Liver (tissue), 3 donors: ENCODE results near the gene ETNK1.

Source experiments
- CTCF ChIP-seq: fragments of 150-350 bp; IDR thresholded peaks from 2 replicates; pipeline ENCODE4 v1.5.1; 2017; ENCODE audit warnings: improper control_type of control experiment, low read depth, low read length; ENCODE audit not compliant: missing input control
- EGR1 ChIP-seq, 2 donors: IDR thresholded peaks; 2 replicates each; pipeline ENCODE4 v1.6.1; 2016 to 2018; ENCODE audit warnings: antibody characterized with exemption in 2 of 2, low read depth in 2 of 2
- GABPA ChIP-seq, 2 donors: IDR thresholded peaks in 1 of 2; conservative IDR thresholded peaks in 1 of 2; 2 replicates each; pipeline ENCODE4 v1.6.1; 2016; ENCODE audit warnings: antibody characterized with exemption in 2 of 2, mild to moderate bottlenecking in 1 of 2, moderate library complexity in 1 of 2
- JUND ChIP-seq, 2 donors: IDR thresholded peaks; 2 replicates each; pipeline ENCODE4 v1.6.1; 2016; ENCODE audit warnings: antibody characterized with exemption in 2 of 2
- MAX ChIP-seq: IDR thresholded peaks from 2 replicates; pipeline ENCODE4 v1.6.1; 2016; ENCODE audit warnings: antibody characterized with exemption
- RAD21 ChIP-seq, 2 donors: IDR thresholded peaks; 2 replicates each; pipeline ENCODE4 v1.6.1; 2016; ENCODE audit warnings: antibody characterized with exemption in 2 of 2, mild to moderate bottlenecking in 2 of 2
- SP1 ChIP-seq: IDR thresholded peaks from 2 replicates; pipeline ENCODE4 v1.6.1; 2018; ENCODE audit warnings: antibody characterized with exemption, mild to moderate bottlenecking
- TAF1 ChIP-seq: conservative IDR thresholded peaks from 2 replicates; pipeline ENCODE4 v1.6.1; 2016; ENCODE audit warnings: antibody characterized with exemption, mild to moderate bottlenecking
- YY1 ChIP-seq: IDR thresholded peaks from 2 replicates; pipeline ENCODE4 v1.6.1; 2016; ENCODE audit warnings: antibody characterized with exemption, mild to moderate bottlenecking
- TF ChIP-seq, protein P1 (sequence below): IDR thresholded peaks from 2 replicates; pipeline ENCODE4 v1.6.1; 2016; ENCODE audit warnings: antibody characterized with exemption, mild to moderate bottlenecking
- TF ChIP-seq, protein P2 (sequence below): IDR thresholded peaks from 2 replicates; pipeline ENCODE4 v1.6.1; 2016; ENCODE audit warnings: antibody characterized with exemption
- donor health status: healthy.
- donor health status: healthy.

DNA sequence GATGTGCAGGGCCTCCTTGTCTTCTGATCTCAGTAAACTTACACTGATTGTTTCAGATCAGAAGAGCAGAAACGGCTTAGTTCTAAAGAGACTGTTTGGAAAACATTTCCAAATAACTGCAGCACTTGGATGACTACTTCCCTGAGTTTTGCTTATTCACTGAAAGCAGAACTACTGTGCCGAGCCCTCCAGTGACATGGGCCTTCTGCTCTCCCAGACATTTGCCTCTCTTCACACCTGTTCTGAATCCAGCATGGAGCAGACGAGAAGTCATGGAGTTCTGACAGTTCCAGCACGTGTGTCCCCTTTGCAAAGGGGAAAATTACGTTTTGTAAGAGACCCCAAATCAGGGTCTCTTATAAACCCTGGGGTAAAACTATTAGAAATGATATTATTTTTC is 31.4 kb downstream of the ETNK1 start:
- TF ChIP-seq, protein P1, sequence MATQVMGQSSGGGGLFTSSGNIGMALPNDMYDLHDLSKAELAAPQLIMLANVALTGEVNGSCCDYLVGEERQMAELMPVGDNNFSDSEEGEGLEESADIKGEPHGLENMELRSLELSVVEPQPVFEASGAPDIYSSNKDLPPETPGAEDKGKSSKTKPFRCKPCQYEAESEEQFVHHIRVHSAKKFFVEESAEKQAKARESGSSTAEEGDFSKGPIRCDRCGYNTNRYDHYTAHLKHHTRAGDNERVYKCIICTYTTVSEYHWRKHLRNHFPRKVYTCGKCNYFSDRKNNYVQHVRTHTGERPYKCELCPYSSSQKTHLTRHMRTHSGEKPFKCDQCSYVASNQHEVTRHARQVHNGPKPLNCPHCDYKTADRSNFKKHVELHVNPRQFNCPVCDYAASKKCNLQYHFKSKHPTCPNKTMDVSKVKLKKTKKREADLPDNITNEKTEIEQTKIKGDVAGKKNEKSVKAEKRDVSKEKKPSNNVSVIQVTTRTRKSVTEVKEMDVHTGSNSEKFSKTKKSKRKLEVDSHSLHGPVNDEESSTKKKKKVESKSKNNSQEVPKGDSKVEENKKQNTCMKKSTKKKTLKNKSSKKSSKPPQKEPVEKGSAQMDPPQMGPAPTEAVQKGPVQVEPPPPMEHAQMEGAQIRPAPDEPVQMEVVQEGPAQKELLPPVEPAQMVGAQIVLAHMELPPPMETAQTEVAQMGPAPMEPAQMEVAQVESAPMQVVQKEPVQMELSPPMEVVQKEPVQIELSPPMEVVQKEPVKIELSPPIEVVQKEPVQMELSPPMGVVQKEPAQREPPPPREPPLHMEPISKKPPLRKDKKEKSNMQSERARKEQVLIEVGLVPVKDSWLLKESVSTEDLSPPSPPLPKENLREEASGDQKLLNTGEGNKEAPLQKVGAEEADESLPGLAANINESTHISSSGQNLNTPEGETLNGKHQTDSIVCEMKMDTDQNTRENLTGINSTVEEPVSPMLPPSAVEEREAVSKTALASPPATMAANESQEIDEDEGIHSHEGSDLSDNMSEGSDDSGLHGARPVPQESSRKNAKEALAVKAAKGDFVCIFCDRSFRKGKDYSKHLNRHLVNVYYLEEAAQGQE: no peak
- no peak for TF ChIP-seq MAX
- no peak for TF ChIP-seq CTCF
- TF ChIP-seq RAD21 (IDR thresholded peaks at IDR 0.05): no peak
- TF ChIP-seq EGR1 (IDR thresholded peaks at IDR 0.05; ENCODE audit: low read depth in 2 of 2): no peak
- TF ChIP-seq YY1: no peak
- TF ChIP-seq, protein P2, sequence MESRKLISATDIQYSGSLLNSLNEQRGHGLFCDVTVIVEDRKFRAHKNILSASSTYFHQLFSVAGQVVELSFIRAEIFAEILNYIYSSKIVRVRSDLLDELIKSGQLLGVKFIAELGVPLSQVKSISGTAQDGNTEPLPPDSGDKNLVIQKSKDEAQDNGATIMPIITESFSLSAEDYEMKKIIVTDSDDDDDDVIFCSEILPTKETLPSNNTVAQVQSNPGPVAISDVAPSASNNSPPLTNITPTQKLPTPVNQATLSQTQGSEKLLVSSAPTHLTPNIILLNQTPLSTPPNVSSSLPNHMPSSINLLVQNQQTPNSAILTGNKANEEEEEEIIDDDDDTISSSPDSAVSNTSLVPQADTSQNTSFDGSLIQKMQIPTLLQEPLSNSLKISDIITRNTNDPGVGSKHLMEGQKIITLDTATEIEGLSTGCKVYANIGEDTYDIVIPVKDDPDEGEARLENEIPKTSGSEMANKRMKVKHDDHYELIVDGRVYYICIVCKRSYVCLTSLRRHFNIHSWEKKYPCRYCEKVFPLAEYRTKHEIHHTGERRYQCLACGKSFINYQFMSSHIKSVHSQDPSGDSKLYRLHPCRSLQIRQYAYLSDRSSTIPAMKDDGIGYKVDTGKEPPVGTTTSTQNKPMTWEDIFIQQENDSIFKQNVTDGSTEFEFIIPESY: no peak
- no peak for TF ChIP-seq JUND (IDR thresholded peaks at IDR 0.05)
- no peak for TF ChIP-seq SP1
- no peak for TF ChIP-seq TAF1
- no peak for TF ChIP-seq GABPA (IDR thresholded peaks at IDR 0.05 in 1 of 2, conservative IDR thresholded peaks at IDR 0.05 in 1 of 2)
